ACC112 (cell line): ENCODE measurements around the gene SGCG.
"Not testable (repeated sequence)": the region's sequence is repeated elsewhere in the genome, so short reads cannot be mapped to it uniquely, and the experiment has no call there.

Source experiments
- H2AFZ ChIP-seq: fragments of 200-600 bp; sonication (generic); one replicate; pipeline ENCODE4 v1.6.0; 2017; ENCODE audit warnings: antibody characterized with exemption, low read length; ENCODE audit not compliant: unreplicated experiment
- H3K27ac ChIP-seq: fragments of 200-600 bp; sonication (generic); 2 replicates; pipeline ENCODE4 v1.5.1; 2014; ENCODE audit warnings: low read depth, mild to moderate bottlenecking, antibody characterized with exemption, low read length, moderate library complexity
- H3K27me3 ChIP-seq: fragments of 200-600 bp; sonication (generic); 2 replicates; pipeline ENCODE4 v1.6.1; 2014; ENCODE audit warnings: mild to moderate bottlenecking, antibody characterized with exemption, low read length, moderate library complexity, mixed read lengths; ENCODE audit not compliant: insufficient read depth
- H3K36me3 ChIP-seq: fragments of 200-600 bp; sonication (generic); 2 replicates; pipeline ENCODE4 v1.6.1; 2016; ENCODE audit warnings: mild to moderate bottlenecking, antibody characterized with exemption, low read length, moderate library complexity, mixed read lengths; ENCODE audit not compliant: insufficient read depth
- H3K4me1 ChIP-seq: fragments of 200-600 bp; sonication (generic); one replicate; pipeline ENCODE4 v1.6.1; 2016; ENCODE audit warnings: low read length, mixed read lengths; ENCODE audit not compliant: insufficient read depth, unreplicated experiment, control insufficient read depth
- H3K4me3 ChIP-seq: fragments of 200-600 bp; sonication (generic); 2 replicates; pipeline ENCODE4 v1.5.1; 2014; ENCODE audit warnings: mild to moderate bottlenecking, low read depth, low read length
- H3K79me2 ChIP-seq: fragments of 200-600 bp; sonication (generic); one replicate; pipeline ENCODE4 v1.6.0; 2016; ENCODE audit warnings: low read length; ENCODE audit not compliant: control insufficient read depth, unreplicated experiment, insufficient read depth

The SGCG gene, protein sequence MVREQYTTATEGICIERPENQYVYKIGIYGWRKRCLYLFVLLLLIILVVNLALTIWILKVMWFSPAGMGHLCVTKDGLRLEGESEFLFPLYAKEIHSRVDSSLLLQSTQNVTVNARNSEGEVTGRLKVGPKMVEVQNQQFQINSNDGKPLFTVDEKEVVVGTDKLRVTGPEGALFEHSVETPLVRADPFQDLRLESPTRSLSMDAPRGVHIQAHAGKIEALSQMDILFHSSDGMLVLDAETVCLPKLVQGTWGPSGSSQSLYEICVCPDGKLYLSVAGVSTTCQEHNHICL

GRCh38 chr13:23180711-23181110, at the start of gene SGCG:
TSS of gene SGCG (plus strand) at chr13:23180979. CDS start at chr13:23203695, 22,716 bp downstream.
- H3K36me3 ChIP-seq = no peaks in the 10 kb centered on the region
- no peaks in the 10 kb centered on the region for H3K79me2 ChIP-seq
- no peaks in the 10 kb centered on the region for H3K27me3 ChIP-seq
- no peak within 1 kb of the TSS for H3K27ac ChIP-seq
- H3K4me1 ChIP-seq = no peaks in the 10 kb centered on the region
- no peak within 1 kb of the TSS for H2AFZ ChIP-seq
- no peak within 1 kb of the TSS for H3K4me3 ChIP-seq

- Histone ChIP-seq H2AFZ (no peak overlapping the region), H3K4me3 (no peak overlapping the region), H3K4me1 (no peaks in the 10 kb centered on the region), H3K79me2 (no peaks in the 10 kb centered on the region), H3K36me3 (no peaks in the 10 kb centered on the region), H3K27me3 (no peaks in the 10 kb centered on the region), H3K27ac (no peak overlapping the region)
These were observed 46.2 kb upstream of the SGCG start for GRCh38 chr13:23134542-23134941.

DNA sequence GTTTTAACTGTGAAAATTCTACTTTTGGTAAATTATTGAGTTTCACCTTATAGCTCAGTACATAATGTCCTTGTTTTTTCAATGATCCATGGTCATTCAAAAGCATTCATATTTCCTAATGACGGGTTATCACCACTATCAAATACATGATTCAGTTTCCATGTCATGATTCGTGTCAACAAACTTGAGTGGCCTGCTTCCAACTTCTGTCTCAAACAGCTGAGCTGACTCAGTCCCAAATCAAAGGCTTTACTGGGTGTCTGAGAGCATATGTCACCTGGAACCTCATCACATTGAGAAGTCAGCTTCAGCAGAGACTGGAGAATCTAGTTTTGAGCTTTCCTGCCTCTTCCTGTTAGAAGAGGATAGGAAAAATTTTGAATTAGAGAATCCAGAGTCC, 40.3 kb upstream of the SGCG start:
- no peak overlapping the region for H3K4me3 ChIP-seq
- no peaks in the 10 kb centered on the region for H3K36me3 ChIP-seq
- no peaks in the 10 kb centered on the region for H3K79me2 ChIP-seq
- H3K27ac ChIP-seq = no peak overlapping the region
- H3K27me3 ChIP-seq = no peaks in the 10 kb centered on the region
- H2AFZ ChIP-seq = no peak overlapping the region
- H3K4me1 ChIP-seq = peaks cover 6% of the 10 kb centered on the region

DNA sequence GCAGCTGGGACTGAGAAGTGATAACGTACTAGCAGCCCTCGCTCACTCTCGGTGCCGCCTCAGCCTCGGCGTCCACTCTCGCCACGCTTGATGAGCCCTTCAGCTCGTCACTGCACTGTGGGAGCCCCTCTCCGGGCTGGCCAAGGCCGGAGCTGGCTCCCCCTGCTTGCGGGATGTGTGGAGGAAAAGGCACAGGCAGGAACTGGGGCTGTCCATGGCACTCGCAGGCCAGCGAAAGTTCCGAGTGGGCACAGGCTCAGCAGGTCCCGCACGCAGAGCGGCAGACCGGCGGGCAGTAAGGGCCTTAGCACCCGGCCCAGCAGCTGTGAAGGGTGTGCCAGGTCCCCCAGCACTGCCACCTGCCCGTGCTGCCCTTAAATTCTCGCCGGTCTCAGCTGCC, 38.8 kb upstream of the SGCG start:
- no peak overlapping the region for H3K27ac ChIP-seq
- H2AFZ ChIP-seq = no peak overlapping the region
- H3K4me1 ChIP-seq = peaks cover 6% of the 10 kb centered on the region
- no peaks in the 10 kb centered on the region for H3K36me3 ChIP-seq
- H3K4me3 ChIP-seq = no peak overlapping the region
- H3K27me3 ChIP-seq = no peaks in the 10 kb centered on the region
- no peaks in the 10 kb centered on the region for H3K79me2 ChIP-seq

DNA sequence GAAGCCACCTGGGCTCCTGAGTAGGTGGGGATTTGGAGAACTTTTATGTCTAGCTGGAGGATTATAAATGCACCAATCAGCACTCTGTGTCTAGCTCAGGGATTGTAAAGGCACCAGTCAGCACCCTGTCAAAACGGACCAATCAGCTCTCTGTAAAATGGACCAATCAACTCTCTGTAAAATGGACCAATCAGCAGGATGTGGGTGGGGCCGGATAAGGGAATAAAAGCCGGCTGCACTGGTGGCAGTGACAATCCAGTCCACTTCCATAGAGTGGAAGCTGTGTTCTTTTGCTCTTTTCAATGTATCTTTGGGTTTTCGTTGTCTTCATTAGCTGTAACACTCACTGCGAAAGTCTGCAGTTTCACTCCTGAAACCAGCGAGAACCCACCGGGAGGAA, 38.2 kb upstream of the SGCG start:
- not testable (repeated sequence) for H3K79me2 ChIP-seq, H3K4me1 ChIP-seq, H3K27ac ChIP-seq, H3K4me3 ChIP-seq, H3K36me3 ChIP-seq, H3K27me3 ChIP-seq, H2AFZ ChIP-seq

- Histone ChIP-seq H3K27me3 (no peaks in the 10 kb centered on the region), H3K4me1 (peaks cover 6% of the 10 kb centered on the region), H2AFZ (no peak overlapping the region), H3K79me2 (no peaks in the 10 kb centered on the region), H3K4me3 (no peak overlapping the region), H3K27ac (no peak overlapping the region), H3K36me3 (no peaks in the 10 kb centered on the region)
These were observed 36.3 kb upstream of the SGCG start for GRCh38 chr13:23144431-23144830.

DNA sequence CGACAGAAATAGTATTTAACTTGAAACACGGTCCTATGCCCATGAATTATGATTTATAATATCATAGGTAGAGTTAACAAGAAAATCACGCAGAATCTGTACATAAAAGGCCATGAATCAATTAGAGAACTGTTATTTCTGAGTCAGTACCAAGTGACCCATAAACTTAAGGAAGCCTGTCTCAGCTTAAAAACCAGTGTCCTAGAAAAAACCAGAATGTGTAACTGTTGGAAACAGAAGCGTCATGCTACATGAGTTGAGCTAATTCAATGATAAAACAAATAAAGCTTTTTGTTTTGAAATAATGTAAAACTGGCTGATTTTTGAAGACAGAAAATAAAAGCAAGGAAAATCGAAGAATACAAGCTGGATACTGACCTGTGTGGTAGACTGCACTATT, 34.8 kb upstream of the SGCG start:
- H3K27ac ChIP-seq = no peak overlapping the region
- H3K4me3 ChIP-seq = no peak overlapping the region
- no peaks in the 10 kb centered on the region for H3K4me1 ChIP-seq
- H3K79me2 ChIP-seq = no peaks in the 10 kb centered on the region
- no peak overlapping the region for H2AFZ ChIP-seq
- no peaks in the 10 kb centered on the region for H3K36me3 ChIP-seq
- no peaks in the 10 kb centered on the region for H3K27me3 ChIP-seq

GRCh38 chr13:23146811-23147625, 33.8 kb upstream of the SGCG start:
- H3K4me1 ChIP-seq = no peaks in the 10 kb centered on the region
- H3K4me3 ChIP-seq = no peak overlapping the region
- H3K27me3 ChIP-seq = no peaks in the 10 kb centered on the region
- H3K79me2 ChIP-seq = no peaks in the 10 kb centered on the region
- H2AFZ ChIP-seq = no peak overlapping the region
- H3K27ac ChIP-seq = no peak overlapping the region
- H3K36me3 ChIP-seq = no peaks in the 10 kb centered on the region

- H3K27ac ChIP-seq = no peak overlapping the region
- H3K27me3 ChIP-seq = no peaks in the 10 kb centered on the region
- no peak overlapping the region for H3K4me3 ChIP-seq
- no peaks in the 10 kb centered on the region for H3K79me2 ChIP-seq
- no peaks in the 10 kb centered on the region for H3K36me3 ChIP-seq
- no peak overlapping the region for H2AFZ ChIP-seq
- no peaks in the 10 kb centered on the region for H3K4me1 ChIP-seq
These were observed 33.0 kb upstream of the SGCG start for GRCh38 chr13:23147827-23148226.

DNA sequence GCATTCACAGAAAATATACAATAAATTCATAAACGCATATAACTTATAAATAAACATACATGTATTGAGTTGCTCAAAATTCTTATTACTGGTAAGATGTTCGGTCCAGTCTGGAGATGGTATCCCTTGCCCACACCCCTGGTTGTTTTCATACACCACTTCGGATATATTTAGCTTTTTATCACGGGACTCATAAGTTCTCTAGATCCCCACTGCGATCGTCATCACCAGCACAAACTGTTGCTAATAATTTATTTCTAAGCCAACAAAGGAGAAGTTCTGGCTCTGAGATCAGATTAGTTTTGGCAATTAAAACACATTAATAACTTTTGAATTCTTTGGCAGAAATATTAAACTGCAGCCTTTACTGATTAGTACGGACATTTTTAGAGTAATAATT, 23.0 kb upstream of the SGCG start:
- peaks cover 41% of the 10 kb centered on the region for H3K27me3 ChIP-seq
- no peak overlapping the region for H3K4me3 ChIP-seq
- no peaks in the 10 kb centered on the region for H3K36me3 ChIP-seq
- H3K4me1 ChIP-seq = no peaks in the 10 kb centered on the region
- H3K27ac ChIP-seq = no peak overlapping the region
- H3K79me2 ChIP-seq = no peaks in the 10 kb centered on the region
- no peak overlapping the region for H2AFZ ChIP-seq

DNA sequence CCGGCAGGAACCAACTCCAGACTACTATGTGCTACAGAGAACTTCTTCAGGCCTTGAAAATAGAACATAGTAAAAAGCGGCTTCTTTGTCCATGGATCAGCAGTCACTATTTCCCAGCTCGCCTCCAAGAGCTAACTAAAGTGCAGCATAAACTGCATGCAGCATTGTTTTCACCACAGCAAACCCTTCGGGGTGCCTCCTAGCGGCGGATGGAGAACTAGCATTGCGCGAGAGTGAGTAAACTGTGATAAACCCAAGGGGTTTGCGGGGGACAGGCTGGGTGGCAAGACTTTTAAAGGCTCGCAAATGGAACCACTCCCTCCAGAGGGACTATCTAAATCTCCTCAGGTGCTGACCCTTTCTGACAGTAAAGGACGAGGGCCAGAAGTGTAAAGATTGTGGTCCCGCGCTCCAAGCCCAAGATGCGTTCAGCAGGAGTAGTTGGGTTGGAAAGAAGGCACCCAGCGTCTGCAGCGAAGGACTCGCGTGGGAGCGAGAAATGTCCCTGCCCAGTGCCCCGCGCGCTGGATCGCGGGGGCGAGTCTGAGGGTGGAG, 21.5 kb upstream of the SGCG start:
- H3K36me3 ChIP-seq = no peaks in the 10 kb centered on the region
- H3K27me3 ChIP-seq = peaks cover 41% of the 10 kb centered on the region
- H3K4me1 ChIP-seq = no peaks in the 10 kb centered on the region
- H2AFZ ChIP-seq = no peak overlapping the region
- peak overlapping the region; percentile 64 for H3K4me3 ChIP-seq
- H3K27ac ChIP-seq = no peak overlapping the region
- no peaks in the 10 kb centered on the region for H3K79me2 ChIP-seq
